GM12878 (cell line): ENCODE measurements around the gene OR10V1. TPM values are rescaled to one million over a fixed set of nuclear protein-coding genes. Genes with fewer than 3 reads are reported as not detected.

Experiments used
- ATAC-seq: fragments of 200-7000 bp; cut with Tn5 transposase; 3 replicates; pipeline ENCODE4 v1.9.1; 2020; ENCODE audit warnings: mild to moderate bottlenecking, moderate library complexity
- Bru-seq: library from RNA; stranded (reverse); fragments of 400-500 nt; gene quantifications from one replicate; lab custom pipeline; 2021; lab: Mats Ljungman, UMichigan
- BruChase-seq, 2 experiments: library from RNA; stranded (reverse); fragments of 400-500 nt; gene quantifications; one replicate each; lab custom pipeline; 2021; lab: Mats Ljungman, UMichigan
- BruUV-seq: library from RNA; stranded (reverse); fragments of 400-500 nt; replicated peaks from 2 replicates; lab custom pipeline; 2021; lab: Mats Ljungman, UMichigan
- CTCF ChIA-PET: fragments of 300-600 bp; sonication (Branson Sonifier 250); formaldehyde crosslinking; extraction: SDS; loops from one replicate; lab custom pipeline; 2021; ENCODE audit warnings: inconsistent platforms; lab: Yijun Ruan, JAX
- POLR2A ChIA-PET: fragments of 350-600 bp; formaldehyde crosslinking; extraction: SDS; loops from one replicate; lab custom pipeline; 2021; ENCODE audit warnings: inconsistent platforms; lab: Charles Lee
- RAD21 ChIA-PET: fragments of 300-600 bp; sonication (Branson Sonifier 250); formaldehyde crosslinking; loops from one replicate; lab custom pipeline; 2023; ENCODE audit warnings: antibody characterized with exemption; ENCODE audit not compliant: unreplicated experiment; lab: Charles Lee
- SMC1A ChIA-PET: fragments of 300-600 bp; sonication (Branson Sonifier 250); formaldehyde crosslinking; loops from one replicate; lab custom pipeline; 2023; ENCODE audit not compliant: unreplicated experiment, uncharacterized antibody; lab: Charles Lee
- DNase-seq: peaks from one replicate; pipeline ENCODE4 v3.0.0-alpha.2; 2011; ENCODE audit warnings: low read depth, low spot score
- FAIRE-seq: peaks from 3 replicates; lab custom pipeline; 2011; peaks lifted over from hg19 to GRCh38; lab: Jason Lieb, UNC
- H2AFZ ChIP-seq: 2 replicates; pipeline ENCODE4 v1.6.0; 2011; ENCODE audit warnings: low read depth, low read length, control low read depth; ENCODE audit not compliant: control insufficient read depth
- H3K27ac ChIP-seq: 2 replicates; pipeline ENCODE4 v1.5.1; 2011; ENCODE audit warnings: control low read depth; ENCODE audit not compliant: control insufficient read depth, insufficient read depth
- H3K27me3 ChIP-seq, 2 experiments: replicated peaks in 1 of 2; 2 replicates each; pipeline versions ENCODE4 v1.6.0 to v1.6.1; 2011; ENCODE audit warnings: low read length in 1 of 2; ENCODE audit not compliant: control insufficient read depth in 2 of 2, insufficient read depth in 2 of 2
- H3K36me3 ChIP-seq, 2 experiments: 2 replicates each; pipeline ENCODE4 v1.5.1; 2011; ENCODE audit warnings: low read length in 1 of 2; ENCODE audit not compliant: control insufficient read depth in 2 of 2, insufficient read depth in 2 of 2
- H3K4me1 ChIP-seq: 2 replicates; pipeline ENCODE4 v1.6.1; 2011; ENCODE audit warnings: mild to moderate bottlenecking, low read length, moderate library complexity, mixed read lengths; ENCODE audit not compliant: control insufficient read depth, insufficient read depth
- H3K4me2 ChIP-seq: 2 replicates; pipeline ENCODE4 v1.6.0; 2011; ENCODE audit warnings: control low read depth; ENCODE audit not compliant: control insufficient read depth, insufficient read depth
- H3K4me3 ChIP-seq: fragments of 200-600 bp; sonication (generic); 2 replicates; pipeline ENCODE4 v1.5.1; 2016
- H3K79me2 ChIP-seq: 2 replicates; pipeline ENCODE4 v1.6.0; 2011; ENCODE audit warnings: low read length; ENCODE audit not compliant: control insufficient read depth, insufficient read depth
- H3K9ac ChIP-seq: 2 replicates; pipeline ENCODE4 v1.8.0; 2011; ENCODE audit warnings: low read length, control low read depth, mixed read lengths; ENCODE audit not compliant: control insufficient read depth, insufficient read depth
- H3K9me3 ChIP-seq: replicated peaks from 3 replicates; pipeline ENCODE4 v1.5.1; 2011; ENCODE audit warnings: mild to moderate bottlenecking, low read length; ENCODE audit not compliant: control insufficient read depth, insufficient read depth
- H4K20me1 ChIP-seq: 2 replicates; pipeline ENCODE4 v1.6.0; 2011; ENCODE audit not compliant: control insufficient read depth, insufficient read depth
- RB1 ChIP-seq: fragments of 450-650 bp; formaldehyde crosslinking; IDR thresholded peaks from 2 replicates; pipeline ENCODE4 v1.6.1; 2017; ENCODE audit warnings: mild to moderate bottlenecking, borderline replicate concordance
- SKIL ChIP-seq: fragments of 450-650 bp; IDR thresholded peaks from 2 replicates; pipeline ENCODE4 v1.6.1; 2017; ENCODE audit warnings: mild to moderate bottlenecking, low read depth, inconsistent platforms; ENCODE audit not compliant: poor library complexity, severe bottlenecking
- WGBS: methylation state at CpG from one replicate; pipeline ENCODE4 v1.1.6; 2016; ENCODE audit warnings: low lambda C conversion rate; ENCODE audit not compliant: insufficient replicate concordance, insufficient coverage; ENCODE audit errors: missing lambda C conversion rate; 5-methylcytosine and 5-hydroxymethylcytosine counted together
- in situ Hi-C: fragments of 300-500 bp; cut with MboI; formaldehyde crosslinking; loops from 9 replicates; pipeline ENCODE4 v1.14.3; 2018; ENCODE audit warnings: mixed read lengths
- intact Hi-C: fragments of 100-400 bp; cut with micrococcal nuclease; formaldehyde crosslinking; loops from one replicate; pipeline ENCODE4 v1.14.2; 2022; ENCODE audit not compliant: unreplicated experiment
- long read RNA-seq, 2 experiments: library from polyadenylated mRNA; unstranded; transcript quantifications; one replicate each; pipeline ENCODE4 v2.0.0, GENCODE V29; 2019 to 2020
- polyA minus RNA-seq, 3 experiments: library from RNA; depleted of rRNA, polyadenylated mRNA; stranded (reverse); fragments of >200 nt; gene quantifications; 2 replicates each; pipeline ENCODE4 v1.2.3, GENCODE V29; 2011
- polyA plus RNA-seq, 11 experiments: library from polyadenylated mRNA; depleted of rRNA in 4 of 11; unstranded in 6 of 11; stranded (reverse) in 5 of 11; fragments of >200 nt; fragmentation: Nextera tagmentation in 4 of 11; fragmentation: Illumina TruSeq in 1 of 11; extraction: Ambion mirVana in 4 of 11; extraction: Trizol in 1 of 11; gene quantifications; 1 replicate in 1 of 11; 2 replicates in 10 of 11; pipeline versions ENCODE4 v1.2.1 to v1.2.3, GENCODE V29; 2011 to 2016; ENCODE audit warnings: inconsistent platforms in 2 of 11, missing spikeins in 2 of 11, low read depth in 1 of 11
- total RNA-seq, 4 experiments: library from RNA; depleted of rRNA in 3 of 4; stranded (reverse); fragments of >200 nt in 3 of 4; fragmentation: Illumina TruSeq in 1 of 4; extraction: Trizol in 1 of 4; gene quantifications; 2 replicates each; pipeline versions ENCODE4 v1.2.1 to v1.2.3, GENCODE V29; 2013 to 2021

Gene OR10V1, protein sequence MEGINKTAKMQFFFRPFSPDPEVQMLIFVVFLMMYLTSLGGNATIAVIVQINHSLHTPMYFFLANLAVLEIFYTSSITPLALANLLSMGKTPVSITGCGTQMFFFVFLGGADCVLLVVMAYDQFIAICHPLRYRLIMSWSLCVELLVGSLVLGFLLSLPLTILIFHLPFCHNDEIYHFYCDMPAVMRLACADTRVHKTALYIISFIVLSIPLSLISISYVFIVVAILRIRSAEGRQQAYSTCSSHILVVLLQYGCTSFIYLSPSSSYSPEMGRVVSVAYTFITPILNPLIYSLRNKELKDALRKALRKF
- not detected in 2 replicates for total RNA-seq (2013; cell fraction: nucleolus; rRNA removed)
- total RNA-seq (2014; rRNA removed) (not detected in 2 replicates), total RNA-seq (2014; rRNA removed; fragmentation: Illumina TruSeq; extraction: Trizol) (not detected in 2 replicates), total RNA-seq (2021) (not detected in 2 replicates), polyA plus RNA-seq (2011; rRNA removed) (not detected in 2 replicates), polyA plus RNA-seq (2014; fragmentation: Illumina TruSeq; extraction: Trizol) (not detected in 2 replicates), polyA plus RNA-seq (2014; fragmentation: Nextera tagmentation; extraction: Ambion mirVana) (not detected), polyA plus RNA-seq (2014; rRNA removed) (not detected in 2 replicates), polyA plus RNA-seq (2016; fragmentation: Nextera tagmentation; extraction: Ambion mirVana) (not detected), polyA minus RNA-seq (2011; rRNA and poly(A)+ RNA removed) (not detected in 2 replicates), Bru-seq, nascent RNA (not detected), BruChase-seq, experiment 1, labeled RNA remaining after a 6-hour chase (not detected), BruChase-seq, experiment 2, labeled RNA remaining after a 2-hour chase (not detected)
- not detected for polyA plus RNA-seq (2011; ENCODE audit: low read depth)
- polyA plus RNA-seq (2011; cell fraction: cytosol; rRNA removed) = not detected in 2 replicates
- polyA plus RNA-seq (2011; cell fraction: nucleus; rRNA removed) = not detected in 2 replicates
- not detected in 2 replicates for polyA plus RNA-seq (2012)
- polyA minus RNA-seq (2011; cell fraction: cytosol; rRNA and poly(A)+ RNA removed) = not detected in 2 replicates
- polyA minus RNA-seq (2011; cell fraction: nucleus; rRNA and poly(A)+ RNA removed) = not detected in 2 replicates
- long read RNA-seq, experiment 1 = 0 reads
- long read RNA-seq, experiment 2 = 0 reads

DNA sequence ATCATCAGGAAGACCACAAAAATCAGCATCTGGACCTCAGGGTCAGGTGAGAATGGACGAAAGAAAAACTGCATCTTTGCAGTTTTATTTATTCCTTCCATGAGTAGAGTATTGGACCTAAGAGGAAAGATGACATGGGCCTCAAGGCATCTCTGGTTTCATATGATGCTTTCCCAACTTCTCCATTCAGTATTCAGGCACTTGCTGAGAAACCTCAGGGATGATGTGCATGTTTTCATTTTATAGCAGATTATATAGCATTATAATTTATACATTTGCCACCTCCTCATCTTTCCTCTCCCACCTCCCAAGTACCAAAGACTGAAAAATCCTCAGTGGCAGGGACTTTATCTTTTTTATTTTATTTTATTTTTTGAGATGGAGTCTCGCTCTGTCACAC lies at the start of gene OR10V1:
Gene OR10V1 (minus strand): TSS at position 101 of the 400 bp plus-strand sequence. CDS start 0 bp downstream, at position 101.
- FAIRE-seq = no peak
- no peaks in the 10 kb centered on the region for H3K79me2 ChIP-seq
- ChIA-PET CTCF (interaction anchor here (0.7 kb wide), 1 partner anchor 237 kb away, joined by 3 read pairs; no protein-coding TSS in a partner anchor), RAD21 (no interaction called here), POLR2A (no interaction called here), SMC1A (no interaction called here)
- no peak within 1 kb of the TSS for H3K9ac ChIP-seq
- TF ChIP-seq SKIL (no peak), RB1 (no peak)
- no peak for DNase-seq
- H3K4me3 ChIP-seq = no peak within 1 kb of the TSS
- intact Hi-C loops (no loop called here), in situ Hi-C loops (no loop called here)
- no peak within 1 kb of the TSS for H3K4me2 ChIP-seq
- BruUV-seq = no TSS peak
- no peaks in the 10 kb centered on the region; a peak in 1 of 4 replicates for H3K27me3 ChIP-seq
- H4K20me1 ChIP-seq = no peaks in the 10 kb centered on the region
- H2AFZ ChIP-seq = no peak within 1 kb of the TSS
- H3K9me3 ChIP-seq = no peaks in the 10 kb centered on the region
- no peaks in the 10 kb centered on the region for H3K36me3 ChIP-seq
- H3K27ac ChIP-seq = no peak within 1 kb of the TSS
- WGBS = 17% methylated on average over 2 of the region's 2 CpGs
- H3K4me1 ChIP-seq = no peaks in the 10 kb centered on the region
- ATAC-seq = no peak
